HUES6 (cell line): ENCODE data around the gene KCNJ6.

Experiments
- H3K27ac ChIP-seq: 2 replicates; pipeline ENCODE4 v1.7.0; 2013; ENCODE audit warnings: low read depth, mild to moderate bottlenecking, low read length, inconsistent platforms
- H3K27me3 ChIP-seq: 2 replicates; pipeline ENCODE4 v1.6.1; 2013; ENCODE audit warnings: low read length; ENCODE audit not compliant: control insufficient read depth, insufficient read depth
- H3K36me3 ChIP-seq: 2 replicates; pipeline ENCODE4 v1.6.1; 2013; ENCODE audit warnings: low read length; ENCODE audit not compliant: control insufficient read depth, insufficient read depth
- H3K4me1 ChIP-seq: 2 replicates; pipeline ENCODE4 v1.6.1; 2013; ENCODE audit warnings: low read length; ENCODE audit not compliant: control insufficient read depth, insufficient read depth
- H3K4me3 ChIP-seq: 2 replicates; pipeline ENCODE4 v1.5.1; 2013; ENCODE audit warnings: low read depth, low read length
- H3K9ac ChIP-seq: one replicate; pipeline ENCODE4 v1.6.1; 2013; ENCODE audit warnings: mild to moderate bottlenecking, low read length
- H3K9me3 ChIP-seq: 2 replicates; pipeline ENCODE4 v1.6.1; 2013; ENCODE audit warnings: low read depth, low read length; ENCODE audit not compliant: control insufficient read depth, insufficient read depth

The KCNJ6 gene

DNA sequence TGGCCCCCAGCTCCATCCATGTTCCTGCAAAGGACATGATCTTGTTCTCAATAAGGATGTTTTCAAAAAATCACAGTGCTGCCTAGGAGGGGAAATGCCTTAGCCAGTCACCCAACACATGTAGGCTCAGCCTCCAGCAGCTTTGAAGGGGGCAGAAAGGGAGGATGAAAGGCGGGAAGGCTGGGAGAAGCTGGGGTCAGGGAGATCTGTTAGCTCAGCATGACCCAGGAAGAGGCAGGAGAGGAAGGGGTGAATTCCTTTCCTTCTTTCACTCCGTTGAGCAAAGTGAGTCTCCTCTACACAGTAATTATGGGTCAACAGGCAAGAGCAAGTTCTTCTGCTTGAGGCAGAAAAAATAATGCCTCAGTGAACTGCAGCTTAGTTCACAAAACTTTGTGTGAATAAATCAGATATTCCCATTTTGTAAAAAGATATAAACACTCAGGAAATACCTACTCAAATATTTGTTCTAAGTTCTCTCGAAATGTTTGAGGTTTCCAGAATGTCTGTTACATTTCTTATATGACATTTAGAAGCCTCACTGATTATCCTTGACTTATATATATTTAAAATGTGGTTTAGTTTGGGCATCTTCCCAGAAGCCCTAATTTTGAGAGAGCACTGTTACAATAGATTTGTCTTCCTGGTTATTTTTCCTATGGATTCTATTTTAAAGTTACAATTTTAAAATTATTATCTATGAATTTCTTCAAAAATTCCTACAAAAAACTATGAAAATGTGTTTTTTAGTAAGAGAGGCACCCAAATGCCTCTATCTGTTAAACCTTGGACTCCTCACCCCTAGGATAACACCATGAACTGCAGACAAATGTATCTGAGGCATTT lies 116.8 kb downstream of the KCNJ6 start:
- no peaks in the 10 kb centered on the region; the same call in 1 of the 2 replicates for H3K27me3 ChIP-seq
- H3K9me3 ChIP-seq: no peaks in the 10 kb centered on the region
- no peaks in the 10 kb centered on the region for H3K4me1 ChIP-seq
- no peak overlapping the region for H3K4me3 ChIP-seq
- no peak overlapping the region for H3K9ac ChIP-seq
- H3K27ac ChIP-seq: no peak overlapping the region
- no peaks in the 10 kb centered on the region for H3K36me3 ChIP-seq

DNA sequence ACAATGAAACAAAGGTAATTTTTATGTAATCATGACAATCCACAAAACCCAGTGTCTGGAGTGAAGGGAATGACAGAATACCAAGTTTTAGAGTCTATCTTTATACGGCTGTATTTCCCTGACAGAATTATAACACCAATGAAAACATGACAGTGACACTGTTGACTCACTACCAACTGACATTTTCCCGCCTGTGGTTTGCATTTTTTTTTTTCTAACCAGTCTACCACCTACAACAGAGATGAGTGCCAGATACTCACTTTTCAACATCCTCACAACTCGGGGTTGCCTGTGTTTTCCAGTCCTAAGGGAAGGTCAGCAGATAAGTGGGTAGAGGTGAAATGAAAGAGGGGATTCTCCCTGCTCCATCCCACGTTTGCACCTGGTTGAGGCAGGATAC lies 118.9 kb downstream of the KCNJ6 start:
- no peak overlapping the region for H3K27ac ChIP-seq
- H3K36me3 ChIP-seq: no peaks in the 10 kb centered on the region
- H3K9me3 ChIP-seq: no peaks in the 10 kb centered on the region
- no peak overlapping the region for H3K9ac ChIP-seq
- peaks cover 4% of the 10 kb centered on the region; the same call in 1 of the 2 replicates for H3K4me1 ChIP-seq
- H3K4me3 ChIP-seq: no peak overlapping the region
- no peaks in the 10 kb centered on the region; the same call in 1 of the 2 replicates for H3K27me3 ChIP-seq

DNA sequence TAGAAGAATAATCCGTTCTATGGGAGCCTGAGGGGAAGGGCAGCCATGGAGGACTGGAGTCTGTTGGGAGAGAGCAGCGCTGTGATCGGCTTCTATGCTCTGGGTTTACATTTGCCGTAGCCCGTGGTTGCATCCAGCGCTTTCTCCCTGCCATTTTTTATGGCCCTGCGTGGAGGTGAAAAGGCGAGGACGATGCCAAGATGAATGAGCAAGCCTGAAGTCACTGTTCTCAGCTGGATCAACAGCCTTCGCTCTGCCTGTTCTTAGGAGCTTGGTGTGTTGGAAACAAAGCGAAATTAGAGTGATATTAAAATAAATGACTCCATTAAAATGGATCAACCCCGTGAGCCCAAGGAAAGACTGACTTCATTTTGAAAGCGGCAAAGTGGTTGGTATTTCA lies 120.2 kb downstream of the KCNJ6 start:
- H3K27ac ChIP-seq: no peak overlapping the region
- peaks cover 4% of the 10 kb centered on the region; the same call in 1 of the 2 replicates for H3K4me1 ChIP-seq
- no peak overlapping the region for H3K4me3 ChIP-seq
- no peak overlapping the region for H3K9ac ChIP-seq
- H3K27me3 ChIP-seq: no peaks in the 10 kb centered on the region; the same call in 1 of the 2 replicates
- no peaks in the 10 kb centered on the region for H3K36me3 ChIP-seq
- no peaks in the 10 kb centered on the region for H3K9me3 ChIP-seq

DNA sequence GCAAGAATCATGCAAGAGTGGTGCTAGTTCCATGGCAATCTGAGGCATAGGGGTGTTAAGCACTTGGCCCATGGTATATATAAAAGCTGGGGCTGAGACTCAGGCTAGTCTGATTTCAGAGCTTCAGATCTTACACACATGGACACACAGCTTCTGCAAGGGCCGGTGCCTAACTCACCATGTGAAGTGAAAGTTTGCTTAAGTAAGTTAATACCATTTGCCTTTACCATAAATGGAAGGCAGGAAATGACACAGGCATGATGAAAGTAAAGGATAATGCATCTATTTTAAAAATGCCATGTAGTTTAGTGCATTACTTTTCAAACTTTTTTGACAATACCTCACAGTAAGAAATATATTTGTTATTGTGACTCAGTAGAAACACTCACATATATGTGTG lies 122.6 kb downstream of the KCNJ6 start:
- Histone ChIP-seq H3K27me3 (no peaks in the 10 kb centered on the region; the same call in 1 of the 2 replicates), H3K9me3 (no peaks in the 10 kb centered on the region), H3K4me1 (peaks cover 4% of the 10 kb centered on the region; the same call in 1 of the 2 replicates), H3K27ac (no peak overlapping the region), H3K9ac (no peak overlapping the region), H3K4me3 (no peak overlapping the region), H3K36me3 (no peaks in the 10 kb centered on the region)

DNA sequence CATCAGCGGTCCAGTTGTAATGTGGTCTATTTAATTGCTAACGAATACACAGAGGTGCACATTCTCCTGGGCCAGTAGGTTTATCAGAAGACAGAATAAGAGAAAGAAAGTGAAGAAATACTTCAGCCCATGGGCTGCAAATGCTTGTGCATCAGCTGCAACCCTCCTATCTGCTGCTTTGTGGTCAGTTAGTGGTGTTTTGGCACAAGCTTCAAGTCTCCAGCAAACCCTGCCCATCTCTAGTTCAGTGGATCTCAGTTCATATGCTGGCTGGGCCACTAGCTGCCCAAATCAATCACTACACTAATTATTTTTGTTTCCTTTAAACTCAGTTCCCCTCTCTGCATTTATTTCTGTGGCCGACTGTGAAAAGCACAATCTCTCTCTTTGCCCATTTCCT lies 124.2 kb downstream of the KCNJ6 start:
- no peaks in the 10 kb centered on the region for H3K27me3 ChIP-seq
- no peak overlapping the region for H3K4me3 ChIP-seq
- H3K4me1 ChIP-seq: peaks cover 4% of the 10 kb centered on the region; the same call in 1 of the 2 replicates
- H3K36me3 ChIP-seq: no peaks in the 10 kb centered on the region
- no peak overlapping the region for H3K27ac ChIP-seq
- H3K9ac ChIP-seq: no peak overlapping the region
- H3K9me3 ChIP-seq: no peaks in the 10 kb centered on the region; the same call in 1 of the 2 replicates

DNA sequence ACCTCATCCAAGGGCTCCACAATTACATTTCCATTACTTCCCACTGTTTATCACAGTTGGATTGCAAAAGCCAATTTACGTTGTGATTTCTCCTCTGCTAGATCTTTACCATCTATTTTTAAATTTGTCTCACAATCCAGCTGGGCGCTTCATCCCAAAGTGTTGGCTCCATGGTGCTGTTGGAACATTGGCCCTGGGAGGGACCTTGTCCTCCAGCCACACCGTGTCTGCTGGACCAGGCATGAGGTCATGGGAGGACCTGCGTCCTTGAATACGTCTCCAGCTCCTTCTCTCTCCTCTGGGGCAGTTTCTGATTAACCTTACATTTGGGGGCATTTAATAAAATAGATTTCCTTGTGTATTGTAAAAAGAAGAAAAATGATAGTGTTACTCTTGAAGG lies 125.4 kb downstream of the KCNJ6 start:
- Histone ChIP-seq H3K9me3 (no peaks in the 10 kb centered on the region; the same call in 1 of the 2 replicates), H3K4me3 (no peak overlapping the region), H3K9ac (no peak overlapping the region), H3K27me3 (no peaks in the 10 kb centered on the region), H3K36me3 (no peaks in the 10 kb centered on the region), H3K27ac (no peak overlapping the region), H3K4me1 (peaks cover 4% of the 10 kb centered on the region; the same call in 1 of the 2 replicates)

DNA sequence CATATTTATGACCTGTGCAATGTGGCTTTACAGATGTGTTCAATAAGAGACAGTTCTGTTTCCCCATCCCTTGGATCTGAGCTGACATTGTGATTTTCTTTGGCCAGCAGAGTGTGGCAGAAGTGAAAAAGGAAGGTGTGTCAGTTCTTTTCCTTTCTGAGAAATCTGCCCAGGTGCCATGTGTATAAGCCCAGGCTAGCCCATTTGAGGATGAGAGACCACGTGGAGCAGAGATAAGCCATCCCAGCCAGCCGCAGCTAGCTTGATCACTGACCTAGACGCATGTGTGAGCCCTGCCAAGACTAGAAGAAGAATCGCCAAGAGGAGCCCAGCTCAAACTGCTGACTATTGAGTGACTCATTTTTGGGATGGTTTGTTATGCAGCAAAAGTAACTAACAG lies 127.8 kb downstream of the KCNJ6 start:
- Histone ChIP-seq H3K27ac (no peak overlapping the region), H3K27me3 (no peaks in the 10 kb centered on the region), H3K4me1 (peaks cover 1% of the 10 kb centered on the region; the same call in 1 of the 2 replicates), H3K36me3 (no peaks in the 10 kb centered on the region), H3K4me3 (no peak overlapping the region), H3K9me3 (no peaks in the 10 kb centered on the region; the same call in 1 of the 2 replicates), H3K9ac (no peak overlapping the region)

DNA sequence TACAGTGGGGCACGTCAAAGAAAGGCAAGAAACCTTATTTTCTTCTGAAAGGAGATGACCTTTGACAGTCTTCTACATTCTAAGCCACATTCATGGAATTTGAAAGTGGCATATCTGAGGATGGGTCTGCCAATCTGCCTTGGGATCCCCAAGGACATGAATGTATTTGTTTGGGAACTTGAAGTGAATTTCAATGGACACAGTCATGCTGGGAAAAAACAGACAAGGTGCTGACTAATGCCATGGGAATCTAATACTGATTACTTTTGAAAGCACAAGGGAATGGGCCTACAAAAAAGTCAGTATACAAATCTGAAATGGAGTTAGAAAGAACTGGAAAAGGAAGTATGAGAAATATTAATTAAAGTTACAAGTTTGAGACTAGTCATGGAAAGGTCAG lies 128.8 kb downstream of the KCNJ6 start:
- Histone ChIP-seq H3K27ac (no peak overlapping the region), H3K4me3 (no peak overlapping the region), H3K9me3 (no peaks in the 10 kb centered on the region; the same call in 1 of the 2 replicates), H3K4me1 (no peaks in the 10 kb centered on the region; the same call in 1 of the 2 replicates), H3K9ac (no peak overlapping the region), H3K27me3 (no peaks in the 10 kb centered on the region), H3K36me3 (no peaks in the 10 kb centered on the region)

DNA sequence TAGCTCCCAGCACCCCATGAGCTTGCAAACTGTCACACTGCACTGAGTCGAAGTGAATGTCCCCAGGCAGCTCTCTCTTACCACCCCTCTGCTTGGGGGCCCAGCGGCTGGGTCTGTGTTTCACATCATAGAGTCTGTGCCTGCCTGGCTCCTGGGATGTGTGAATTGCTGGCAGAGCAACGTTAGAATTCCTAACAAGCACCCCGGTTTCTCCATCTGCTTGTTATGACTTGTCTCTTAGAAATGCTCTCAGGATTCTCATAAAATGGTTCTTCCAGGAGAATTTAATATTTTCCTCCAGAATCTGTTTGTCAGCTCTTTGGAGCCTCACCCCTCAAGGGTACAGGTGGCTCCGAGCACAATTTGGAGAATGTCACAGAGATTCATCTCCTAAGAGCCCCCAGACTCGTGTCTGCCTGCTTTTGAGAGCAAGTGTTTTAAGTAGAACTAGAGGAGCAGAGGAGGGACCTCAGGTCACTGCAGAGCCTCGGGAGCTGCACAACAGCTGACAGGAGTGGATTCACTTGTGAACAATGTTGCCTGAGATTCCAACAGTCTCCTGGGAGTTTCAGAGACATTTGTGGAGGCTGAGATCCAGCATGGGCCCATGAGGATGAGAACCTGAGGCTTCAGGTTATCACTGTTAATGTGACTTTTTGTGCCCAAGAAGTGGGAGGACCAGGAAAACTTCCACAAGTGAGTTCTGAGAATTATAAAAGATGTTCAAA lies 131.5 kb downstream of the KCNJ6 start:
- Histone ChIP-seq H3K4me1 (no peaks in the 10 kb centered on the region; the same call in 1 of the 2 replicates), H3K9ac (no peak overlapping the region), H3K27me3 (no peaks in the 10 kb centered on the region), H3K36me3 (no peaks in the 10 kb centered on the region), H3K4me3 (no peak overlapping the region), H3K27ac (no peak overlapping the region), H3K9me3 (peaks cover 4% of the 10 kb centered on the region)

DNA sequence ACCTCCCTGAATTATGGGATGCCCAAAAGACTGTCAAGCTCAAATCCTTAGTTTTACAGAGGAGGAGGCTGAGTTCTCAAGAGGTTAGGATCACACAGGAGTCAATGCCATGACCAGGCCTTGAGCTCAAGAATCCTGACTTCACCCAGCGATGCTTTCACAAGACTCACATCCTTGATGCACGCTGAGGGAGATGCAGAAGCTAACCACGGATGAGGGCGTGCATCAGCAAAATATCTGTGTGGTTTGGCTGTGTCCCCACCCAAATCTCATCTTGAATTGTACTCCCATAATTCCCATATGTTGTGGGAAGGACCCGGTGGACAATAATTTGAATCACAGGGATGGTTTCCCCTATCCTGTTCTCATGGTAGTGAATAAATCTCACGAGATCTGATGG lies 133.2 kb downstream of the KCNJ6 start:
- Histone ChIP-seq H3K27me3 (no peaks in the 10 kb centered on the region), H3K27ac (no peak overlapping the region), H3K9me3 (peaks cover 4% of the 10 kb centered on the region; the same call in 1 of the 2 replicates), H3K36me3 (no peaks in the 10 kb centered on the region), H3K4me3 (no peak overlapping the region), H3K9ac (no peak overlapping the region), H3K4me1 (no peaks in the 10 kb centered on the region; the same call in 1 of the 2 replicates)
